Measurements from ENCODE around the gene RSPH1.
"Not testable (repeated sequence)": the region's sequence is repeated elsewhere in the genome, so short reads cannot be mapped to it uniquely, and the experiment has no call there.

Gene RSPH1

GRCh38 chr21:42480736-42481135 is 15.3 kb downstream of the RSPH1 start:
- DNase-seq: no peak

DNA sequence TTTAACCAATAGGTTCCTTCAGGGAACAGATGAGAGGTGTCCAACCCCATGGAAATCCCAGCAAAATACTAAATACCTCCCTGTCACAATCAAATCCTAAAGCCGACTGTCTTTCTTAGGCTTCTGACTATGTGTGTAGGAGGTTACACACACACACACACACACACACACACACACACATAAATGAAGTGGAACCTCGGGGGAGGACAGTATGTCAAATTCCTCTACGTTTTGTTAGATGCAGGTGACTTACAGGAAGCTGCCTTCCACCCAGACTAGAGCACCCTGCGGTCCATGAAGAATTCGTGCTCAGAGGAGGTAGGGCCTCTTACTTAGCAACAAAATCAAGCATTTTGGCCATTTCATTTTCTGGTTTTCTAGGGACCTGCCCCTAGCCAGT is 16.4 kb downstream of the RSPH1 start:
- DNase-seq: no peak

DNA sequence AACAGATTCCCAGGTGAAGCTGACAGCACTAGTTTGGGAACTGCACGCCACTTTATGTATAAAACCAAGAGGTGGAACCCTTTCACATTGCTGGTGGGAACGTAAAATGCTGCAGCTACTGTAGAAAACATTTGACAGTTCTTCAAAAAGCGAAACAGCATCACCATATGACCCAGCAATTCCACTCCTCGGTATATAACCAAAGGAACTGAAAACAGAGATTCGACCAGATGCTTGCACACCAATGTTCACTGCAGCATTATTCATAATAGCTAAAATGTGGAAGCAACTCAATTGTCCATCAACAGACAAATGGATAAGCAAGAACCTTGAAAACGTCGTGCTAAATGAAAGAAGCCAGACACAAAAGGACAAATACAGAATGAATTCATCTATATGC is 17.5 kb downstream of the RSPH1 start:
- no peak for DNase-seq

DNA sequence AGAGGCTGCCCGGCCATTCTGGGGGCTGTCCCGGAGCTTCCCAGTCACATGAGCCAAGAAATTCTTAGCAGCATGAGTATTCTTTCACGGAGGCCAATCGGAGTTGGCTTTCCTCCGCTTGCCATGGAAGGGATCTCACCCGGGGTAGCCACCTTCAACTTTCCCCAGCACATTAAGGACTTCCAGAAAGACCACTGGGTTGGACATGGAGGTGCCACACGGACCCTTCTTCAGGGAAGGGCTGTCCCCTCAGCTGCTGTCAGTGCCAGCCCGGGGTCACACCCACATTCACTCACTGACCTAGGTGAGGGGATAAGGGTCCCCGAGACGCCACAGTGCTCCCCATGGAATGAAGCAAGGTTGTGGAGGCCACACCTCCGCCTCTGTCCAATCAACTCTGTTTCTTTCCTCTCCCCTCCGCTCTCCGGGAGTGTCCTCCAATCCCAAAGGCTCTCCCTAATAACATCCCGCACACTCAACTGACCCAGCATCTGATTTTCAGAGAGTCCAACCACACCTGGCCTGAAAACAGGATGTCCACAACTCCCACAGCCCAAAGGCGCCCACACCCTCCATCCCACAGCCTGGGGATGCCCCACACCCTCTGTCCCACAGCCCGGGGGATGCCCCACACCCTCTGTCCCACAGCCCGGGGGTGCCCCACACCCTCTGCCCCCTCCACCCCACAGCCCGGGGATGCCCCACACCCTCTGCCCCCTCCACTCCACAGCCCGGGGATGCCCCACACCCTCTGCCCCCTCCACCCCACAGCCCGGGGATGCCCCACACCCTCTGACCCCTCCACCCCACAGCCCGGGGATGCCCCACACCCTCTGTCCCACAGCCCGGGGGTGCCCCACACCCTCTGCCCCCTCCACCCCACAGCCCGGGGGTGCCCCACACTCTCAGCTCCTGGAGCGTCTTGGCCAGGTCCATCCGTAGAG is 19.4 kb downstream of the RSPH1 start:
- no peak for DNase-seq

- no peak for DNase-seq
Measured at GRCh38 chr21:42475526-42476387, 20.3 kb downstream of the RSPH1 start.

- DNase-seq: no peak
Measured at GRCh38 chr21:42475036-42475435, 21.0 kb downstream of the RSPH1 start.

- no peak for DNase-seq
Measured at GRCh38 chr21:42474043-42474831, 21.8 kb downstream of the RSPH1 start.

GRCh38 chr21:42473498-42474042 is 22.5 kb downstream of the RSPH1 start:
- no peak for DNase-seq

GRCh38 chr21:42472521-42472920 is 23.5 kb downstream of the RSPH1 start:
- DNase-seq: no peak

DNA sequence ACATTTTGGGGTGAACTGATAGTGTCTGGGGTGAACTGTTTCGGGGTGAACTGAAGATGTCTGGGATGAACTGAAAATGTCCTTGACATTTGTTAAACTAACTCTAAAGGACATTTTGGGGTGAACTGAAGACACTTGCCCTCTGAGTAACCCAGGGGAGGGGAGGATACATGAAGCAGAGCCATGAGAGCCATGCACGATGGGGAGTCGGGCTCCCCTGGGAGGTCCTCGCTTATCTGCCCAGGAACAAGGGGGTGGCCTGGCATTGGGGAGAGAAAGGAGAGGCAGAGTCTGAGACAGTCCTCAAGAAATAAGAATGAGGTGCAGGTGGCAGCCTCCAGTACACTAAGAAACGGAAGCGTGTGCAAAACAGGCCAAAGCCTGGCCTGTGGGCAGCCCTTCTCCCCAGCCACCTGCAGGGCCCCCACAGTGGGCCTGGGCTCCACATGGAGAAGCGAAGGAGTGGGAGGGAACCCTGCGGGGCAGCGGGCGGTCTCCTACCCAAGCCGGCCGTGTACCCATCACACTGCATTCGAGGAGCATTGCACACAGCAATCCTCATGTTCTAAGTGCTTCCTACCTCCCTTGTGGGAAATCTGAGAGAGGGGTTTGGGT is 24.2 kb downstream of the RSPH1 start:
- no peak for DNase-seq

DNA sequence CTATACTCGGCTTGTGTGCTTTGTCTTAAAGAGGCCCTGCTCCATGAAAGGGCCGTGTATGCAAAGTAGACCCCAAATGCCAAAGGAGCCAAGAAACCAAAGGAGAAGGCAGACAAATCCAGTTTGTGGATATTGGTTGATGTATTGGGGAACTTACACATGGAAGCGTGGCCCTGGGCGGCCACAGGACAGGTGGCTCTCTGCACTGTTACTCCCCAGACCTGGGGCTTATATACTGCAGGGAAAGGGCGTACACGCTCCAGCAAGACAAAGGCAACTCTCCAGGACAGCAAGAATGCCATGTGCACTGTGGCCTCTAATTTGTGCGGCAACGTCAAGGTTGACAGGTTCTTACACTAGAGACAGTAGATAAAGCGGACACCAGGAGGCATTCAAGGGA is 24.8 kb downstream of the RSPH1 start:
- no peak for DNase-seq

DNA sequence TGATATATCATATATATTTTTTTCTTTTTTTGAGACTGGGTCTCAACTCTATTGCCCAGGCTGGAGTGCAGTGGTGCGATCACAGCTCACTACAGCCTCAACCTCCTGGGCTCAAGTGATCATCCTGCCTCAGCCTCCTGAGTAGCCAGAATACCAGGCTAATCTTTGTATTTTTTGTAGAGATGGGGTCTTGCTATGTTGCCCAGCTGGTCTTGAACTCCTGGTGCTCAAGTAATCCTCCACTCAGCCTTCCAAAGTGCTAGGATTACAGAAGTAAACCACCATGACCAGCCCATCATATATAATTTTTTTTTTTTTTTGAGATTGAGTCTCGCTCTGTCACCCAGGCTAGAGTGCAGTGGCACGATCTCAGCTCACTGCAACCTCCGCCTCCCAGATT is 26.3 kb downstream of the RSPH1 start:
- DNase-seq: not testable (repeated sequence)

- no peak for DNase-seq
Measured at GRCh38 chr21:42469272-42469671, 26.8 kb downstream of the RSPH1 start.

GRCh38 chr21:42468491-42469131 is 27.4 kb downstream of the RSPH1 start:
- no peak for DNase-seq

GRCh38 chr21:42467140-42467983 is 28.7 kb downstream of the RSPH1 start:
- DNase-seq: no peak

GRCh38 chr21:42466700-42467099 is 29.3 kb downstream of the RSPH1 start:
- DNase-seq: no peak

DNA sequence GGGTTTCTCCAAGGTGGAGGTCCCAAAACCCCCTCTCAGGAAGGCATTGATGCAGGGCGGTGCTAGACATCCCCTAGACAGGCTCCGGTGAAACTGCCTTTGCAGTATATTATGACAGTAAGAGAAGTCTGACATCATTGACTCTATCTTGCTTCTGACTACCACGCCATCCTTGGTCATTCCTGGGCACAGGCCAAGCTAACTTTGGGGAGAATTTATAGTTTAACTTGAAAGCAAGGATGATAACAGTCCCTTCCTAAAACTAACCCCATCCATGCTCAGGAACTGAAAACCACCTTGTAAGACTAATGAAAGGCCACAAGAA is 30.3 kb downstream of the RSPH1 start:
- DNase-seq: no peak

GRCh38 chr21:42465008-42465802 is 30.8 kb downstream of the RSPH1 start:
- no peak for DNase-seq

GRCh38 chr21:42463861-42464515 is 32.0 kb downstream of the RSPH1 start:
- DNase-seq: peak; percentile 21
